Kidney epithelial cell (primary cell): Measurements from ENCODE around the gene RALGPS2. TPM values are rescaled to one million over a fixed set of nuclear protein-coding genes. Genes with fewer than 3 reads are reported as not detected.
A peak's percentile ranks its signal among the peaks of the same experiment; 100 is the strongest.

Experiments
- DNase-seq: peaks from one replicate; pipeline ENCODE4 v3.0.0-alpha.2; 2010; ENCODE audit warnings: low read depth
- H3K27me3 ChIP-seq: 2 replicates; pipeline ENCODE4 v1.6.0; 2011; ENCODE audit warnings: low read length; ENCODE audit not compliant: control insufficient read depth, insufficient read depth
- H3K36me3 ChIP-seq: 2 replicates; pipeline ENCODE4 v1.5.1; 2011; ENCODE audit warnings: low read length; ENCODE audit not compliant: control insufficient read depth, insufficient read depth
- H3K4me3 ChIP-seq: 2 replicates; pipeline ENCODE4 v1.5.1; 2011; ENCODE audit warnings: low read depth, mild to moderate bottlenecking, control low read depth, low read length
- total RNA-seq: library from RNA; depleted of rRNA; stranded (reverse); fragments of >200 nt; gene quantifications from 2 replicates; pipeline ENCODE4 v1.2.3, GENCODE V29; 2015
- TF ChIP-seq, protein P1 (sequence below): IDR thresholded peaks from 2 replicates; pipeline ENCODE4 v1.5.1; 2011; ENCODE audit warnings: mild to moderate bottlenecking, moderate library complexity, low read length, control low read depth, inconsistent platforms; ENCODE audit not compliant: insufficient read depth, poor library complexity, severe bottlenecking

The RALGPS2 gene, protein sequence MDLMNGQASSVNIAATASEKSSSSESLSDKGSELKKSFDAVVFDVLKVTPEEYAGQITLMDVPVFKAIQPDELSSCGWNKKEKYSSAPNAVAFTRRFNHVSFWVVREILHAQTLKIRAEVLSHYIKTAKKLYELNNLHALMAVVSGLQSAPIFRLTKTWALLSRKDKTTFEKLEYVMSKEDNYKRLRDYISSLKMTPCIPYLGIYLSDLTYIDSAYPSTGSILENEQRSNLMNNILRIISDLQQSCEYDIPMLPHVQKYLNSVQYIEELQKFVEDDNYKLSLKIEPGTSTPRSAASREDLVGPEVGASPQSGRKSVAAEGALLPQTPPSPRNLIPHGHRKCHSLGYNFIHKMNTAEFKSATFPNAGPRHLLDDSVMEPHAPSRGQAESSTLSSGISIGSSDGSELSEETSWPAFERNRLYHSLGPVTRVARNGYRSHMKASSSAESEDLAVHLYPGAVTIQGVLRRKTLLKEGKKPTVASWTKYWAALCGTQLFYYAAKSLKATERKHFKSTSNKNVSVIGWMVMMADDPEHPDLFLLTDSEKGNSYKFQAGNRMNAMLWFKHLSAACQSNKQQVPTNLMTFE
- total RNA-seq = 9.7 and 11.6 TPM in 2 replicates

DNA sequence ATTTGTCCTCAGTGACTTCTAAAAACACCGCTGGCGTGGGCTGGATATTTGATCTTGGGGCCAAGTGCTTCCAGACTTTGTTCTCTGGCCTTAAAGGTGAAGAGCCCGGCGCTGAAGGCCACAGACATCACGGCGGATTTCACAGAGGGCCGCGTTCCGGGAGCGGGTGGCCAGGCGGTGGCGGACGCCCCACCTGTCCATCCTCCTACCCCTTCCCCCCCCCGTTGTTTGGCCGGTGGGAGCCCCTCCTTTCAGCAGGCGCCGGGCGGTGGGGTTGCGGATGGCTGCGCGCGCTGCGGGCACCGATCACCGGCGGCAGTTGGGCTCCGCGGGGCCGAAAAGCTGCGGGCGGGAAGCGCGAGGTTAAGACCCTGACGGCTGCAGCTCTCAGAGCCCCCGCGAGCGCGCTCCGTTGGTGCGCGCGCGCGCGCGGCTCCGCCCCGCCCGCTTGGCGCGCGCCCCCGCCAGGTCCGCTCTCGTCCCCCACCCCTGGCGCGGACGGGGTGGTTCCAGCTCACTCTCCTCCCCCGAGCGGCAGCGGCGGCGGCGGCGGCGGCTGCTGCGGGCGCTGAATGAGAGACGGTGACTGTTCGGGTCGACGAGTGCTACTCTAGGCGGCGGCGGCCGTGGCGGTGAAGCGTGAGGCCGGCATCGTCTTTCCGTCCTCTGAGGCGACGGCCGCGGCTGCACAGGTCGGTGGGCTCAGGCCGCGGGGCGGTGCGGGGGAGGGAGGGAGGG lies at the start of gene RALGPS2:
Gene RALGPS2, plus strand, starts transcription at position 517 of the 738 bp plus-strand sequence. CDS start 51,521 bp downstream, outside the sequence.
- Histone ChIP-seq H3K4me3 (peak within 1 kb of the TSS; percentile 88), H3K36me3 (no peaks in the 10 kb centered on the region), H3K27me3 (no peaks in the 10 kb centered on the region)
- TF ChIP-seq, protein P1, sequence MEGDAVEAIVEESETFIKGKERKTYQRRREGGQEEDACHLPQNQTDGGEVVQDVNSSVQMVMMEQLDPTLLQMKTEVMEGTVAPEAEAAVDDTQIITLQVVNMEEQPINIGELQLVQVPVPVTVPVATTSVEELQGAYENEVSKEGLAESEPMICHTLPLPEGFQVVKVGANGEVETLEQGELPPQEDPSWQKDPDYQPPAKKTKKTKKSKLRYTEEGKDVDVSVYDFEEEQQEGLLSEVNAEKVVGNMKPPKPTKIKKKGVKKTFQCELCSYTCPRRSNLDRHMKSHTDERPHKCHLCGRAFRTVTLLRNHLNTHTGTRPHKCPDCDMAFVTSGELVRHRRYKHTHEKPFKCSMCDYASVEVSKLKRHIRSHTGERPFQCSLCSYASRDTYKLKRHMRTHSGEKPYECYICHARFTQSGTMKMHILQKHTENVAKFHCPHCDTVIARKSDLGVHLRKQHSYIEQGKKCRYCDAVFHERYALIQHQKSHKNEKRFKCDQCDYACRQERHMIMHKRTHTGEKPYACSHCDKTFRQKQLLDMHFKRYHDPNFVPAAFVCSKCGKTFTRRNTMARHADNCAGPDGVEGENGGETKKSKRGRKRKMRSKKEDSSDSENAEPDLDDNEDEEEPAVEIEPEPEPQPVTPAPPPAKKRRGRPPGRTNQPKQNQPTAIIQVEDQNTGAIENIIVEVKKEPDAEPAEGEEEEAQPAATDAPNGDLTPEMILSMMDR = no peak
- peak; percentile 10 for DNase-seq

DNA sequence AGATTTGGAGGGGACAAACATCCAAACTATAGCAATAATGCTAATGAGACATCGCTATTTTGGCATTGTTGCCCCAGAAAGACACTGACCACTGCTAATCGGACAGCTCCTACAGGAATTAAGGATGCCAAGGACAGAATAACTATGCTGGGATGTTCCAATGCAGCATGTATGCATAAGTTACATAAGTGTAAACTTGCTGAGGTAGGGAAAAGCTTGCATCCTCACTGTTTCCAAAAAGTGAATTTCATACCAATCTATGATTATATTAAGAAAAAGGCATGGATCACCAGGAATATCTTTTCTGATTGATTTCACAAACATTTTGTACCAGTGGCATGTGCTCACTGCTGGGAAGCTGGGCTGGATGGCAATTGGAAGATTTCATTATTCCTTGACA lies 45.8 kb upstream of the RALGPS2 start:
- TF ChIP-seq, protein P1 = no peak
- H3K36me3 ChIP-seq = no peaks in the 10 kb centered on the region
- DNase-seq = no peak

DNA sequence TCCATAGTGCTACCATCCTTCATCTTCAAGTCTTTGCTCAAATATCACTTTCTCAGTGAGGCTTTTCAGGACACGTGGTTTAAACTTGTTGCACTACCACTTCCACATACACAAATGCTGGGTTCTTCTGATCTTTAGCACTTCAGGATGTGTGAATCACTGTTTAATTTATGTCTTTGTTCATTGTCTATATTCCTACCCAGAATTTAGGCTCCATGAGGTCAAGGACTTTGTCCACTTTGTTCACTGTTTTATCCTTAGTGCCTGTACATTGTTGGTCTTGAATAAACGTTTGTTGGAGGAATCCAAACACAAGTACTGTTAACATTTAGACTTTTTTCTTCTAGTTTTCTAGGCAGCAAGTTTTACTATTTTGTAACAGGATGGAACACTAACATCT lies 42.6 kb upstream of the RALGPS2 start:
- TF ChIP-seq, protein P1 = no peak
- no peaks in the 10 kb centered on the region for H3K36me3 ChIP-seq

More for the DNA sequence above, 45.8 kb upstream of the RALGPS2 start:
- Histone ChIP-seq H3K27me3 (no peaks in the 10 kb centered on the region), H3K4me3 (no peak overlapping the region)

DNA sequence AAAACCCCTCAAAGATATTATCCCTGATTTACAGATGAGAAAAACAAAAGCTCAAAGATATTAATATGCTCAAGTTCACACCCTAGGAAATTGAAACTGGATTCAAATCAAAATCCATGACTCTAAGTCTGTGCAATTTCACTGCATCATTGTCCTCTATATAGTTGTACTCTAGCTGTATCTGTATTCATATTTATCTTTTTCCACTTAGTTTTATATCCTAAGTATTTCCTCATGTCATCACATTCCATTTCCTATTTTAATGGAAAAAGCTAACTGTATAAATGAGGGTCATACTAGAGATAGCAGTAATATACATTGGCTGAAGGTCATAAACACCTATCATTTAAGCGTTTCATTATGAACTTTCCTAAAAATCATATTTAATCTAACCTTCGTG lies 42.2 kb upstream of the RALGPS2 start:
- TF ChIP-seq, protein P1 = no peak
- Histone ChIP-seq H3K4me3 (no peak overlapping the region), H3K36me3 (no peaks in the 10 kb centered on the region), H3K27me3 (no peaks in the 10 kb centered on the region)
- DNase-seq = no peak

More for the DNA sequence above, 42.6 kb upstream of the RALGPS2 start:
- Histone ChIP-seq H3K4me3 (no peak overlapping the region), H3K27me3 (no peaks in the 10 kb centered on the region)
- no peak for DNase-seq

DNA sequence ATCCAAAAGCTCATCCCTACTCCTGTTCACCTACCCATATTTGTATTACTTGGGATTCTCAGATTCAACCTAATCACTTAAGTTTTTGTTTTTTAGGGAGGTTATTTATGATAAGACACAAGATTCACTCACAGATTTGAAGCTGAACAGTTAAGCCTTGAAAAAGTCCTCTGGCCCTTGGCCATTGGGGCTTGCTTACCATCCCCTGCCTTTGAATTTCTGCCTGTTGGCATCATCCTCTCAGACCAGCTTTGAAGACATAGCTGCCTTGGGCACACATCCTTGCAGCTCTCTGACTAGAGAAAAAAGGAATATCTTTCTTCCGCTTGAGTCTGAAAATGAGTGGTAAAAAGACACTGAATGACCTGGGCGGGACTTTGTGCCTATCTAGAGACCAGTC lies 41.8 kb upstream of the RALGPS2 start:
- Histone ChIP-seq H3K36me3 (no peaks in the 10 kb centered on the region), H3K27me3 (no peaks in the 10 kb centered on the region), H3K4me3 (no peak overlapping the region)
- DNase-seq = no peak
- TF ChIP-seq, protein P1 = no peak
